Neural cell (in vitro differentiated cells): Measurements from ENCODE around the gene ETV6. TPM values are rescaled to one million over a fixed set of nuclear protein-coding genes. Genes with fewer than 3 reads are reported as not detected.

Experiments
- H2AFZ ChIP-seq: fragments of 200-600, 300-800 bp; sonication (generic), shearing (Covaris generic); 2 replicates; pipeline ENCODE4 v1.6.0; 2014; ENCODE audit warnings: low read depth, mild to moderate bottlenecking, antibody characterized with exemption, low read length, moderate library complexity
- H3F3A ChIP-seq: fragments of 200-600 bp; shearing (Covaris generic); 2 replicates; pipeline ENCODE4 v1.6.1; 2016; ENCODE audit warnings: mild to moderate bottlenecking, moderate library complexity, mixed read lengths, antibody characterized with exemption, low read length; ENCODE audit not compliant: insufficient read depth, poor library complexity, severe bottlenecking
- H3K27ac ChIP-seq: fragments of 200-600, 300-800 bp; sonication (generic), shearing (Covaris generic); 2 replicates; pipeline ENCODE4 v1.5.1; 2014; ENCODE audit warnings: mild to moderate bottlenecking, low read length, moderate library complexity
- H3K27me3 ChIP-seq: fragments of 300-800, 200-600 bp; sonication (generic), shearing (Covaris generic); 2 replicates; pipeline ENCODE4 v1.6.0; 2014; ENCODE audit warnings: mild to moderate bottlenecking, low read depth, low read length, moderate library complexity; ENCODE audit not compliant: insufficient read depth
- H3K36me3 ChIP-seq: fragments of 300-800, 200-600 bp; sonication (generic), shearing (Covaris generic); 2 replicates; pipeline ENCODE4 v1.5.1; 2014; ENCODE audit warnings: mild to moderate bottlenecking, antibody characterized with exemption, low read length, moderate library complexity; ENCODE audit not compliant: insufficient read depth
- H3K4me2 ChIP-seq: fragments of 300-800, 200-600 bp; sonication (generic), shearing (Covaris generic); 2 replicates; pipeline ENCODE4 v1.6.0; 2014; ENCODE audit warnings: mild to moderate bottlenecking, low read length
- H3K4me3 ChIP-seq: fragments of 300-800, 200-600 bp; sonication (generic), shearing (Covaris generic); 2 replicates; pipeline ENCODE4 v1.5.1; 2014; ENCODE audit warnings: mild to moderate bottlenecking, low read length, moderate library complexity
- H3K79me2 ChIP-seq: fragments of 200-600 bp; shearing (Covaris generic); replicated peaks from 2 replicates; pipeline ENCODE4 v1.6.0; 2014; ENCODE audit warnings: mild to moderate bottlenecking, low read length, moderate library complexity; ENCODE audit not compliant: insufficient read depth
- H3K9ac ChIP-seq: fragments of 300-800, 200-600 bp; sonication (generic), shearing (Covaris generic); 2 replicates; pipeline ENCODE4 v1.6.1; 2016; ENCODE audit warnings: mild to moderate bottlenecking, low read length, mixed read lengths
- H3K9me2 ChIP-seq: fragments of 200-600 bp; shearing (Covaris generic); 2 replicates; pipeline ENCODE4 v1.6.1; 2016; ENCODE audit warnings: mild to moderate bottlenecking, low read length, mixed read lengths; ENCODE audit not compliant: insufficient read depth
- H3K9me3 ChIP-seq: fragments of 200-600, 300-800 bp; sonication (generic), shearing (Covaris generic); 2 replicates; pipeline ENCODE4 v1.6.1; 2016; ENCODE audit warnings: mild to moderate bottlenecking, mixed run types, low read length, moderate library complexity, mixed read lengths
- H4K20me1 ChIP-seq: fragments of 200-600 bp; shearing (Covaris generic); 2 replicates; pipeline ENCODE4 v1.6.1; 2016; ENCODE audit warnings: mild to moderate bottlenecking, mixed run types; ENCODE audit not compliant: insufficient read depth
- CTCF ChIP-seq: fragments of 450-650 bp; IDR thresholded peaks from 2 replicates; pipeline ENCODE4 v1.5.1; 2014; ENCODE audit warnings: antibody characterized with exemption, mild to moderate bottlenecking, moderate library complexity; ENCODE audit not compliant: poor library complexity, severe bottlenecking
- EZH2 ChIP-seq: fragments of 200-600, 300-800 bp; shearing (Covaris generic), sonication (generic); IDR thresholded peaks from 2 replicates; pipeline ENCODE4 v1.6.1; 2014; ENCODE audit warnings: antibody characterized with exemption, low read length, borderline replicate concordance, mild to moderate bottlenecking; ENCODE audit not compliant: insufficient read depth, poor library complexity, severe bottlenecking
- MXI1 ChIP-seq: fragments of 450-650 bp; conservative IDR thresholded peaks from 2 replicates; pipeline ENCODE4 v1.6.1; 2014; ENCODE audit warnings: antibody characterized with exemption, mild to moderate bottlenecking; ENCODE audit not compliant: poor library complexity, severe bottlenecking
- POLR2AphosphoS5 ChIP-seq: IDR thresholded peaks from 2 replicates; pipeline ENCODE4 v1.6.1; 2012
- RAD21 ChIP-seq: fragments of 450-650 bp; conservative IDR thresholded peaks from 2 replicates; pipeline ENCODE4 v1.6.1; 2014; ENCODE audit warnings: antibody characterized with exemption, mild to moderate bottlenecking, moderate library complexity
- REST ChIP-seq: IDR thresholded peaks from 2 replicates; pipeline ENCODE4 v1.6.1; 2012; ENCODE audit warnings: borderline replicate concordance
- SMC3 ChIP-seq: fragments of 450-650 bp; conservative IDR thresholded peaks from 2 replicates; pipeline ENCODE4 v1.6.1; 2014; ENCODE audit warnings: antibody characterized with exemption, mild to moderate bottlenecking, moderate library complexity; ENCODE audit not compliant: poor library complexity
- polyA plus RNA-seq: library from polyadenylated mRNA; depleted of rRNA; stranded (reverse); fragments of >200 nt; gene quantifications from 2 replicates; pipeline ENCODE4 v1.2.3, GENCODE V29; 2014

The ETV6 gene
- polyA plus RNA-seq, 1 donor from 2014 or later = 1.6 TPM

- no peaks in the 10 kb centered on the region for H4K20me1 ChIP-seq
- H3K27ac ChIP-seq = no peak overlapping the region
- H3K79me2 ChIP-seq = no peaks in the 10 kb centered on the region
- H3K36me3 ChIP-seq = no peaks in the 10 kb centered on the region
- no peaks in the 10 kb centered on the region for H3F3A ChIP-seq
- no peak overlapping the region for H2AFZ ChIP-seq
- H3K9me3 ChIP-seq = no peaks in the 10 kb centered on the region
- no peak overlapping the region for H3K4me3 ChIP-seq
- H3K9ac ChIP-seq = no peak overlapping the region
- H3K27me3 ChIP-seq = no peaks in the 10 kb centered on the region
- no peaks in the 10 kb centered on the region for H3K9me2 ChIP-seq
- no peak for TF ChIP-seq CTCF
- no peak for TF ChIP-seq POLR2AphosphoS5
- no peak for TF ChIP-seq SMC3
- TF ChIP-seq MXI1 = no peak
- no peak for TF ChIP-seq EZH2
- no peak overlapping the region for H3K4me2 ChIP-seq
Observed at GRCh38 chr12:11744410-11744801, 94.9 kb downstream of the ETV6 start.

GRCh38 chr12:11745113-11745512, 95.6 kb downstream of the ETV6 start:
- Histone ChIP-seq H3K27me3 (no peaks in the 10 kb centered on the region), H3K9me3 (no peaks in the 10 kb centered on the region), H3K4me3 (no peak overlapping the region), H3K36me3 (no peaks in the 10 kb centered on the region), H3K9me2 (no peaks in the 10 kb centered on the region), H3F3A (no peaks in the 10 kb centered on the region), H3K79me2 (no peaks in the 10 kb centered on the region), H3K4me2 (no peak overlapping the region), H4K20me1 (no peaks in the 10 kb centered on the region), H2AFZ (no peak overlapping the region), H3K9ac (no peak overlapping the region), H3K27ac (no peak overlapping the region)
- no peak for TF ChIP-seq REST
- TF ChIP-seq RAD21 = no peak
- TF ChIP-seq EZH2 = no peak
- no peak for TF ChIP-seq CTCF
